H1 (cell line): ENCODE results near the gene PLIN4. TPM values are rescaled to one million over a fixed set of nuclear protein-coding genes. Genes with fewer than 3 reads are reported as not detected.

ENCODE experiments used
- CTCF ChIA-PET: fragments of 300-600 bp; sonication (Branson Sonifier 250); formaldehyde crosslinking; loops from one replicate; lab custom pipeline; 2021; ENCODE audit not compliant: partially characterized antibody; lab: Charles Lee
- POLR2A ChIA-PET: fragments of 300-600 bp; sonication (Branson Sonifier 250); formaldehyde crosslinking; loops from one replicate; lab custom pipeline; 2021; ENCODE audit warnings: inconsistent platforms; ENCODE audit not compliant: partially characterized antibody; lab: Charles Lee
- DNase-seq, 2 experiments: peaks; one replicate each; pipeline versions ENCODE4 v3.0.0 to v3.0.0-alpha.2; 2010 to 2022; ENCODE audit warnings: low spot score in 2 of 2, low read depth in 1 of 2, mixed read lengths in 1 of 2
- FAIRE-seq: peaks from 2 replicates; lab custom pipeline; 2011; peaks lifted over from hg19 to GRCh38; lab: Jason Lieb, UNC
- H2AFZ ChIP-seq: 2 replicates; pipeline ENCODE4 v1.8.1; 2012; ENCODE audit warnings: low read length, inconsistent platforms
- H2AK5ac ChIP-seq: 2 replicates; pipeline ENCODE4 v1.6.1; 2013; ENCODE audit warnings: low read depth, low read length
- H2BK120ac ChIP-seq: replicated peaks from 2 replicates; pipeline ENCODE3; 2013; ENCODE audit warnings: low read depth, low read length, inconsistent platforms
- H2BK12ac ChIP-seq: 2 replicates; pipeline ENCODE4 v1.6.1; 2013; ENCODE audit warnings: low read depth, low read length
- H2BK15ac ChIP-seq: 2 replicates; pipeline ENCODE4 v1.6.1; 2013; ENCODE audit warnings: low read length
- H2BK20ac ChIP-seq: 2 replicates; pipeline ENCODE4 v1.6.1; 2013; ENCODE audit warnings: low read length
- H2BK5ac ChIP-seq: 2 replicates; pipeline ENCODE4 v1.6.1; 2013; ENCODE audit warnings: low read depth, low read length
- H3K14ac ChIP-seq: 2 replicates; pipeline ENCODE4 v1.6.1; 2013; ENCODE audit warnings: inconsistent platforms; ENCODE audit not compliant: insufficient read length
- H3K18ac ChIP-seq: 2 replicates; pipeline ENCODE4 v1.6.1; 2013; ENCODE audit warnings: low read length; ENCODE audit errors: extremely low read depth
- H3K23ac ChIP-seq: 2 replicates; pipeline ENCODE4 v1.6.1; 2013; ENCODE audit warnings: inconsistent platforms; ENCODE audit not compliant: insufficient read length
- H3K23me2 ChIP-seq: 2 replicates; pipeline ENCODE4 v1.6.1; 2013; ENCODE audit warnings: low read depth, low read length
- H3K27ac ChIP-seq: 2 replicates; pipeline ENCODE4 v1.6.1; 2011; ENCODE audit warnings: low read depth, low read length, inconsistent platforms
- H3K27me3 ChIP-seq, 4 experiments: replicated peaks in 1 of 4; 1 replicate in 1 of 4; 2 replicates in 3 of 4; pipeline versions ENCODE4 v1.6.1 to v1.8.1; 2011 to 2013; ENCODE audit warnings: low read length in 3 of 4, mild to moderate bottlenecking in 3 of 4, inconsistent platforms in 2 of 4, mixed read lengths in 2 of 4, moderate library complexity in 1 of 4; ENCODE audit not compliant: control insufficient read depth in 3 of 4, insufficient read depth in 3 of 4; ENCODE audit errors: extremely low read depth in 1 of 4
- H3K36me3 ChIP-seq, 4 experiments: 2 replicates each; pipeline versions ENCODE4 v1.6.1 to v1.8.1; 2011 to 2013; ENCODE audit warnings: mild to moderate bottlenecking in 4 of 4, low read length in 3 of 4, moderate library complexity in 2 of 4, control low read depth in 1 of 4, inconsistent platforms in 1 of 4; ENCODE audit not compliant: insufficient read depth in 4 of 4, control insufficient read depth in 2 of 4
- H3K4ac ChIP-seq: replicated peaks from 2 replicates; pipeline ENCODE3; 2013; ENCODE audit warnings: low read length, low read depth, mixed read lengths, inconsistent platforms; ENCODE audit not compliant: insufficient read length
- H3K4me1 ChIP-seq, 4 experiments: replicated peaks in 1 of 4; 1 replicate in 1 of 4; 2 replicates in 3 of 4; pipeline versions ENCODE4 v1.6.1 to v1.8.1; 2011 to 2013; ENCODE audit warnings: low read length in 3 of 4, inconsistent platforms in 2 of 4, mixed read lengths in 1 of 4; ENCODE audit not compliant: insufficient read depth in 4 of 4, control insufficient read depth in 3 of 4
- H3K4me2 ChIP-seq, 2 experiments: 2 replicates each; pipeline versions ENCODE4 v1.6.1 to v1.8.1; 2011 to 2013; ENCODE audit warnings: low read depth in 2 of 2, low read length in 2 of 2, control low read depth in 1 of 2, inconsistent platforms in 1 of 2, mild to moderate bottlenecking in 1 of 2; ENCODE audit not compliant: insufficient read depth in 1 of 2
- H3K4me3 ChIP-seq, 4 experiments: fragments of 200-600, 300-600 bp in 1 of 4; sonication (generic), shearing (Covaris generic), sonication (Bioruptor Twin) in 1 of 4; 2 replicates each; pipeline versions ENCODE4 v1.5.1 to v1.8.1; 2011 to 2016; ENCODE audit warnings: low read length in 4 of 4, low read depth in 3 of 4, control low read depth in 2 of 4, inconsistent platforms in 2 of 4, mild to moderate bottlenecking in 2 of 4, mixed read lengths in 1 of 4, moderate library complexity in 1 of 4; ENCODE audit not compliant: insufficient read depth in 2 of 4; ENCODE audit errors: extremely low read depth in 1 of 4
- H3K56ac ChIP-seq: replicated peaks from 2 replicates; pipeline ENCODE3; 2013; ENCODE audit warnings: low read depth, mild to moderate bottlenecking, mixed read lengths, low read length, inconsistent platforms; ENCODE audit not compliant: insufficient read length
- H3K79me1 ChIP-seq: 2 replicates; pipeline ENCODE4 v1.6.1; 2013; ENCODE audit warnings: low read depth, low read length, control low read depth
- H3K79me2 ChIP-seq, 2 experiments: 2 replicates each; pipeline versions ENCODE4 v1.6.1 to v1.8.1; 2012 to 2013; ENCODE audit warnings: low read length in 2 of 2, mild to moderate bottlenecking in 2 of 2, inconsistent platforms in 1 of 2; ENCODE audit not compliant: insufficient read depth in 2 of 2, control insufficient read depth in 1 of 2
- H3K9ac ChIP-seq, 4 experiments: replicated peaks in 1 of 4; 1 replicate in 1 of 4; 2 replicates in 3 of 4; pipeline versions ENCODE4 v1.6.1 to v1.8.1; 2011 to 2013; ENCODE audit warnings: low read depth in 3 of 4, low read length in 3 of 4, control low read depth in 2 of 4, mild to moderate bottlenecking in 2 of 4, moderate library complexity in 2 of 4, inconsistent platforms in 1 of 4; ENCODE audit errors: extremely low read depth in 1 of 4
- H3K9me3 ChIP-seq, 2 experiments: 2 replicates each; pipeline versions ENCODE4 v1.6.1 to v1.8.1; 2012 to 2013; ENCODE audit warnings: mild to moderate bottlenecking in 2 of 2, moderate library complexity in 2 of 2, control low read depth in 1 of 2, inconsistent platforms in 1 of 2, low read depth in 1 of 2, low read length in 1 of 2, mixed read lengths in 1 of 2; ENCODE audit not compliant: insufficient read depth in 2 of 2
- H4K20me1 ChIP-seq, 2 experiments: replicated peaks in 1 of 2; 2 replicates each; pipeline versions ENCODE3 to v1.8.1; 2011 to 2013; ENCODE audit warnings: inconsistent platforms in 2 of 2, low read length in 2 of 2, mild to moderate bottlenecking in 1 of 2; ENCODE audit not compliant: insufficient read depth in 2 of 2, control insufficient read depth in 1 of 2
- H4K5ac ChIP-seq: 2 replicates; pipeline ENCODE4 v1.6.1; 2013; ENCODE audit warnings: low read length, low read depth, mixed read lengths, inconsistent platforms; ENCODE audit not compliant: insufficient read length
- H4K8ac ChIP-seq: 2 replicates; pipeline ENCODE4 v1.8.0; 2013; ENCODE audit warnings: mild to moderate bottlenecking, moderate library complexity, low read length, inconsistent platforms; ENCODE audit not compliant: insufficient read depth; ENCODE audit errors: extremely low read depth
- H4K91ac ChIP-seq: replicated peaks from 2 replicates; pipeline ENCODE3; 2013; ENCODE audit warnings: low read length, mixed read lengths, inconsistent platforms; ENCODE audit not compliant: insufficient read length
- CBX5 ChIP-seq: fragments of 300-800, 300-1000 bp; sonication (generic); IDR thresholded peaks from 2 replicates; pipeline ENCODE4 v1.7.1; 2016; ENCODE audit warnings: antibody characterized with exemption, low read length, low read depth
- KDM4A ChIP-seq: IDR thresholded peaks from one replicate; pipeline ENCODE4 v1.7.1; 2012; ENCODE audit warnings: low read depth, mild to moderate bottlenecking, moderate library complexity, low read length, inconsistent platforms; ENCODE audit not compliant: severe bottlenecking
- KDM5A ChIP-seq: fragments of 200-600 bp; IDR thresholded peaks from 2 replicates; pipeline ENCODE4 v1.7.1; 2012; ENCODE audit warnings: mild to moderate bottlenecking, low read length, inconsistent platforms, mixed read lengths
- RBBP5 ChIP-seq: IDR thresholded peaks from 2 replicates; pipeline ENCODE4 v1.7.1; 2012; ENCODE audit warnings: low read depth, mild to moderate bottlenecking, inconsistent platforms, low read length, moderate library complexity, borderline replicate concordance
- RNF2 ChIP-seq: fragments of 200-900, 300-1000 bp; sonication (generic); IDR thresholded peaks from 2 replicates; pipeline ENCODE4 v1.7.1; 2016; ENCODE audit warnings: borderline replicate concordance, low read depth, mild to moderate bottlenecking, antibody characterized with exemption, low read length; ENCODE audit not compliant: poor library complexity, severe bottlenecking; ENCODE audit errors: missing control alignments
- RXRA ChIP-seq: IDR thresholded peaks from 2 replicates; pipeline ENCODE4 v1.6.1; 2011; ENCODE audit warnings: low read depth, mild to moderate bottlenecking, low read length, moderate library complexity; ENCODE audit not compliant: insufficient read depth
- ZNF274 ChIP-seq: IDR thresholded peaks from 2 replicates; pipeline ENCODE4 v1.7.0; 2012; ENCODE audit warnings: low read length, borderline replicate concordance; ENCODE audit errors: extremely low read depth
- WGBS, 2 experiments: shearing (Covaris generic) in 1 of 2; methylation state at CpG; one replicate each; pipeline versions ENCODE4 v1.1.6 to v1.1.7; 2013 to 2015; ENCODE audit warnings: low lambda C conversion rate in 2 of 2, mixed read lengths in 2 of 2, inconsistent platforms in 1 of 2, low coverage in 1 of 2, missing lambda C conversion rate in 1 of 2; ENCODE audit not compliant: insufficient replicate concordance in 2 of 2, insufficient coverage in 1 of 2, insufficient read length in 1 of 2; ENCODE audit errors: extremely low coverage in 1 of 2, missing lambda C conversion rate in 1 of 2; 5-methylcytosine and 5-hydroxymethylcytosine counted together
- polyA plus RNA-seq, 7 experiments: library from polyadenylated mRNA; depleted of rRNA in 3 of 7; stranded (reverse) in 5 of 7; unstranded in 2 of 7; fragments of >200 nt in 5 of 7; fragments of 200-250 nt in 2 of 7; gene quantifications; 1 replicate in 5 of 7; 2 replicates in 1 of 7; 4 replicates in 1 of 7; pipeline versions ENCODE4 v1.2.1 to v1.2.3, GENCODE V29; 2011 to 2013; ENCODE audit warnings: missing spikeins in 2 of 7, mixed read lengths in 2 of 7
- total RNA-seq: library from RNA; stranded (reverse); fragmentation: NEBNext Ultra II Directional; extraction: Animal tissue kit (Norgen Biotek cat#: 25700); gene quantifications from 2 replicates; pipeline ENCODE4 v1.2.1, GENCODE V29; 2021

Gene PLIN4
- total and polyA plus RNA-seq, 2 of the 8 experiments (the other 6 are each of a cell fraction or from before 2014, with no cell fraction given) = 0.35 to 0.45 TPM

GRCh38 chr19:4477034-4477801 lies 41.1 kb downstream of the PLIN4 start:
- peaks cover 17% of the 10 kb centered on the region; the same call in 1 of the 2 replicates for H3K79me1 ChIP-seq
- H3K18ac ChIP-seq = no peak overlapping the region
- peaks cover 0 to 16% (median 9%) of the 10 kb centered on the region in 4 experiments; a peak in 5 of 7 replicates for H3K4me1 ChIP-seq
- no peak overlapping the region for H3K4me3 ChIP-seq
- no peaks in the 10 kb centered on the region; a peak in 1 of 7 replicates for H3K27me3 ChIP-seq
- no peak overlapping the region for H4K8ac ChIP-seq
- no peak overlapping the region for H2BK5ac ChIP-seq
- H2BK20ac ChIP-seq = no peak overlapping the region
- no peak overlapping the region for H3K23ac ChIP-seq
- FAIRE-seq = no peak
- H3K4me2 ChIP-seq = no peak overlapping the region
- H3K27ac ChIP-seq = no peak overlapping the region
- no peak overlapping the region for H3K9ac ChIP-seq
- no peak overlapping the region for H3K4ac ChIP-seq
- WGBS, 2 experiments = 89% methylated on average over 16 of the region's 16 CpGs; no CpG with 5 or more reads in 1 of the 2 experiments
- peaks cover 14 to 35% of the 10 kb centered on the region in 2 experiments; a peak in 3 of 4 replicates for H3K79me2 ChIP-seq
- H2BK120ac ChIP-seq = no peak overlapping the region
- H4K20me1 ChIP-seq = peaks cover 2 to 16% of the 10 kb centered on the region in 2 experiments
- POLR2A ChIA-PET = interaction anchor here (0.6 to 1.1 kb wide), 3 partner anchors 42 to 245 kb away, joined by 3 read pairs; no protein-coding TSS in a partner anchor
- peaks cover 8 to 31% (median 17%) of the 10 kb centered on the region in 4 experiments; a peak in 7 of 8 replicates for H3K36me3 ChIP-seq
- H2AFZ ChIP-seq = no peak overlapping the region
- no peak overlapping the region for H3K56ac ChIP-seq
- H2BK12ac ChIP-seq = no peak overlapping the region
- H2AK5ac ChIP-seq = no peak overlapping the region
- CTCF ChIA-PET = interaction anchor here (0.5 to 1.8 kb wide), 6 partner anchors 8 to 87 kb away, joined by 3 to 5 read pairs (median 4); no protein-coding TSS in a partner anchor
- no peak for DNase-seq
- H3K23me2 ChIP-seq = peaks cover 18% of the 10 kb centered on the region
- H3K9me3 ChIP-seq = no peaks in the 10 kb centered on the region
- no peak overlapping the region for H2BK15ac ChIP-seq
- H4K5ac ChIP-seq = no peak overlapping the region
- no peak overlapping the region for H4K91ac ChIP-seq
- H3K14ac ChIP-seq = no peak overlapping the region
- TF ChIP-seq ZNF274 (no peak), KDM4A (no peak), KDM5A (no peak), CBX5 (no peak), RBBP5 (no peak), RXRA (no peak), RNF2 (no peak)
